AG04449 (cell line): ENCODE results near the gene OPALIN.
A peak's percentile ranks its signal among the peaks of the same experiment; 100 is the strongest.

Experiments
- CTCF ChIA-PET: fragments of 350-600 bp; formaldehyde crosslinking; extraction: SDS; loops from one replicate; lab custom pipeline; 2021; ENCODE audit warnings: antibody characterized with exemption; lab: Yijun Ruan, JAX
- POLR2A ChIA-PET: fragments of 400-600, 350-600 bp; formaldehyde crosslinking; extraction: SDS; loops from one replicate; lab custom pipeline; 2020; ENCODE audit warnings: antibody characterized with exemption, inconsistent platforms; lab: Yijun Ruan, JAX
- DNase-seq: peaks from one replicate; pipeline ENCODE4 v3.0.0-alpha.2; 2010; ENCODE audit warnings: low read depth, low spot score
- H3K4me3 ChIP-seq: 2 replicates; pipeline ENCODE4 v1.5.1; 2011; ENCODE audit warnings: low read depth, mild to moderate bottlenecking, control low read depth, low read length
- TF ChIP-seq, protein P1 (sequence below): IDR thresholded peaks from one replicate; pipeline ENCODE4 v1.5.1; 2011; ENCODE audit warnings: mild to moderate bottlenecking, moderate library complexity, low read length, control low read depth, inconsistent platforms; ENCODE audit not compliant: insufficient read depth; ENCODE audit errors: missing control alignments

OPALIN gene

GRCh38 chr10:96334616-96335526 lies 23.9 kb downstream of the OPALIN start:
- TF ChIP-seq, protein P1, sequence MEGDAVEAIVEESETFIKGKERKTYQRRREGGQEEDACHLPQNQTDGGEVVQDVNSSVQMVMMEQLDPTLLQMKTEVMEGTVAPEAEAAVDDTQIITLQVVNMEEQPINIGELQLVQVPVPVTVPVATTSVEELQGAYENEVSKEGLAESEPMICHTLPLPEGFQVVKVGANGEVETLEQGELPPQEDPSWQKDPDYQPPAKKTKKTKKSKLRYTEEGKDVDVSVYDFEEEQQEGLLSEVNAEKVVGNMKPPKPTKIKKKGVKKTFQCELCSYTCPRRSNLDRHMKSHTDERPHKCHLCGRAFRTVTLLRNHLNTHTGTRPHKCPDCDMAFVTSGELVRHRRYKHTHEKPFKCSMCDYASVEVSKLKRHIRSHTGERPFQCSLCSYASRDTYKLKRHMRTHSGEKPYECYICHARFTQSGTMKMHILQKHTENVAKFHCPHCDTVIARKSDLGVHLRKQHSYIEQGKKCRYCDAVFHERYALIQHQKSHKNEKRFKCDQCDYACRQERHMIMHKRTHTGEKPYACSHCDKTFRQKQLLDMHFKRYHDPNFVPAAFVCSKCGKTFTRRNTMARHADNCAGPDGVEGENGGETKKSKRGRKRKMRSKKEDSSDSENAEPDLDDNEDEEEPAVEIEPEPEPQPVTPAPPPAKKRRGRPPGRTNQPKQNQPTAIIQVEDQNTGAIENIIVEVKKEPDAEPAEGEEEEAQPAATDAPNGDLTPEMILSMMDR = peak; percentile 71
- H3K4me3 ChIP-seq = no peak overlapping the region
- ChIA-PET CTCF (interaction anchor here (0.5 to 2.5 kb wide), 20 partner anchors 9 to 899 kb away, joined by 3 to 18 read pairs (median 6); no protein-coding TSS in a partner anchor), POLR2A (no interaction called here)
- no peak for DNase-seq

GRCh38 chr10:96333101-96333500 lies 25.7 kb downstream of the OPALIN start:
- CTCF ChIA-PET = interaction anchor here (1.8 to 2.0 kb wide), 4 partner anchors 10 to 313 kb away, joined by 6 to 10 read pairs (median 9); no protein-coding TSS in a partner anchor
- TF ChIP-seq, protein P1 = no peak
- DNase-seq = no peak

GRCh38 chr10:96327462-96327861 lies 31.3 kb downstream of the OPALIN start:
- POLR2A ChIA-PET = no interaction called here
- DNase-seq = no peak
- no peak overlapping the region for H3K4me3 ChIP-seq
- TF ChIP-seq, protein P1 = no peak
- CTCF ChIA-PET = interaction anchor here (2.3 kb wide), 1 partner anchor 13 kb away, joined by 7 read pairs; no protein-coding TSS in a partner anchor

More at GRCh38 chr10:96333101-96333500, 25.7 kb downstream of the OPALIN start:
- POLR2A ChIA-PET = no interaction called here
- H3K4me3 ChIP-seq = no peak overlapping the region

GRCh38 chr10:96325719-96326373 lies 33.0 kb downstream of the OPALIN start:
- POLR2A ChIA-PET = no interaction called here
- H3K4me3 ChIP-seq = no peak overlapping the region
- no peak for DNase-seq
- CTCF ChIA-PET = interaction anchor here (0.8 kb wide), 1 partner anchor 8 kb away, joined by 3 read pairs; no protein-coding TSS in a partner anchor
- TF ChIP-seq, protein P1 = no peak

GRCh38 chr10:96324447-96324846 lies 34.4 kb downstream of the OPALIN start:
- CTCF ChIA-PET = no interaction called here
- TF ChIP-seq, protein P1 = no peak
- POLR2A ChIA-PET = interaction anchor here (0.6 kb wide), 1 partner anchor 134 kb away, joined by 3 read pairs; no protein-coding TSS in a partner anchor
- DNase-seq = no peak
- no peak overlapping the region for H3K4me3 ChIP-seq

- TF ChIP-seq, protein P1 = no peak
- CTCF ChIA-PET = interaction anchor here (1.3 to 2.9 kb wide), 4 partner anchors 12 to 306 kb away, joined by 3 to 18 read pairs (median 4); no protein-coding TSS in a partner anchor
- POLR2A ChIA-PET = interaction anchor here (0.6 kb wide), 1 partner anchor 1012 kb away, joined by 3 read pairs; the partner anchor contains the start of gene FRAT2
These were observed 36.5 kb downstream of the OPALIN start for GRCh38 chr10:96322275-96322674.

More at GRCh38 chr10:96322275-96322674, 36.5 kb downstream of the OPALIN start:
- no peak overlapping the region for H3K4me3 ChIP-seq
- no peak for DNase-seq
